G401.6 (cell line): ENCODE results near the gene ITGB4.

ENCODE experiments used
- FAIRE-seq: peaks from 2 replicates; lab custom pipeline; 2012; peaks lifted over from hg19 to GRCh38; lab: Jason Lieb, UNC

ITGB4 gene

GRCh38 chr17:75791254-75791653 is 70.0 kb downstream of the ITGB4 start:
- FAIRE-seq, result no peak

- FAIRE-seq, result no peak
Measured at GRCh38 chr17:75793460-75793859, 72.2 kb downstream of the ITGB4 start.

- FAIRE-seq, result no peak
Measured at GRCh38 chr17:75795820-75796607, 74.8 kb downstream of the ITGB4 start.

GRCh38 chr17:75799402-75799801 is 78.1 kb downstream of the ITGB4 start:
- FAIRE-seq, result no peak

- no peak for FAIRE-seq
Measured at GRCh38 chr17:75803883-75804282, 82.6 kb downstream of the ITGB4 start.

GRCh38 chr17:75806822-75807500 is 85.7 kb downstream of the ITGB4 start:
- no peak for FAIRE-seq
